Dendritic cell treated with granulocyte-macrophage colony-stimulating factor and Interleukin-4, amounts not matched to agents 40 ng/mL and 50 ng/mL, for 4 days (primary cell): ENCODE measurements around the gene PALMD.

Source experiments
- H3K27ac Mint-ChIP-seq: one replicate; pipeline ENCODE4 v1.8.0; 2022; ENCODE audit warnings: mild to moderate bottlenecking, mixed read lengths
- H3K27me3 Mint-ChIP-seq: one replicate; pipeline ENCODE4 v1.8.0; 2022; ENCODE audit warnings: mild to moderate bottlenecking, mixed read lengths
- H3K36me3 Mint-ChIP-seq: one replicate; pipeline ENCODE4 v1.8.0; 2022; ENCODE audit warnings: low read depth, mixed read lengths
- H3K4me1 Mint-ChIP-seq: one replicate; pipeline ENCODE4 v1.8.0; 2022; ENCODE audit warnings: low read depth, mixed read lengths
- H3K4me3 Mint-ChIP-seq: one replicate; pipeline ENCODE4 v1.8.0; 2022; ENCODE audit warnings: mild to moderate bottlenecking, moderate library complexity, mixed read lengths
- H3K9me3 Mint-ChIP-seq: one replicate; pipeline ENCODE4 v1.8.0; 2022; ENCODE audit warnings: mixed read lengths
- intact Hi-C: fragments of 100-400 bp; cut with micrococcal nuclease; formaldehyde crosslinking; loops from one replicate; pipeline ENCODE4 v1.15.0; 2022

Gene PALMD

GRCh38 chr1:99643021-99643779 lies 2.7 kb upstream of the PALMD start:
- intact Hi-C loops, result no loop called here
- no peak overlapping the region for H3K27ac Mint-ChIP-seq
- H3K4me3 Mint-ChIP-seq, result no peak overlapping the region
- H3K36me3 Mint-ChIP-seq, result no peaks in the 10 kb centered on the region
- peaks cover 8% of the 10 kb centered on the region for H3K27me3 Mint-ChIP-seq
- H3K9me3 Mint-ChIP-seq, result no peaks in the 10 kb centered on the region
- H3K4me1 Mint-ChIP-seq, result no peaks in the 10 kb centered on the region

DNA sequence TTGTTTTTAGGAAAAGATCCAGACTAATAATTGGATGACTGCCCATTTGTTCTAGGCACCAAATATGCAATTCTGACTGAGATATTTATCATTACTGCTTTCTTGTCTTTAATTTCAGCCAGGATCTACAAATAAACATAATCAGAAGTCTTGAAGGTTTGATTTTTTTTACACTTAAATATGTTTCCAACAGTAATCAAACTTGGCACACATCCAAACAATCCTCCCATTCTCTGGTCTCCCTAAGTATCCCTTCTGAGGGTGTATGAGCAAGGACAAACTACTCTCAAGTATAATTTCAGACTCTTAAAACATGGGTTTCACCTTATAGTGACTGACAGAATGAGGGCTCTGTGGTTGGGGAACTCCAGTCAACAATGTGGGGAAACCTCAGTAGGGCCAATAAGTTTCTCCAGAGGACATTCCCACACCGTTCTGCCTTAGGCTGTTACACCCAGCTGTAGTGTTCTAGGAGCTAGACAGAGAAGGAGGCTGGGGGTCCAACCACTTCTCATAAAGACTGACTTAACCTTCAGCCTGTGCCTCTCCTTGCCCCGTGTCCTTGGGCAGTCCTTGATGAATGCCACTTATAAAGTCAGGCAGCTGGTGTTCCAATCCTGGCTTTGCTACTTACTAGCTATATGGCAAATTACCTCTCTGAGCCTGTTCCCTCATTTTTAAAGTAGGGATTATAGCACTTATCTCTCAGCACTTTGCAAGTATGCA lies 1.5 kb upstream of the PALMD start:
- intact Hi-C loops, result no loop called here

GRCh38 chr1:99645203-99645602 lies 710 bp upstream of the PALMD start:
- Mint-ChIP-seq H3K27ac (no peak overlapping the region), H3K9me3 (no peaks in the 10 kb centered on the region), H3K4me1 (no peaks in the 10 kb centered on the region), H3K4me3 (no peak overlapping the region), H3K36me3 (no peaks in the 10 kb centered on the region), H3K27me3 (peaks cover 11% of the 10 kb centered on the region)
- intact Hi-C loops, result no loop called here

More for the DNA sequence above, 1.5 kb upstream of the PALMD start:
- Mint-ChIP-seq H3K4me3 (no peak overlapping the region), H3K27ac (no peak overlapping the region), H3K9me3 (no peaks in the 10 kb centered on the region), H3K36me3 (no peaks in the 10 kb centered on the region), H3K4me1 (no peaks in the 10 kb centered on the region), H3K27me3 (peaks cover 11% of the 10 kb centered on the region)

GRCh38 chr1:99646868-99647267 lies 955 bp downstream of the PALMD start:
- intact Hi-C loops, result no loop called here
- no peaks in the 10 kb centered on the region for H3K36me3 Mint-ChIP-seq
- no peaks in the 10 kb centered on the region for H3K4me1 Mint-ChIP-seq
- no peaks in the 10 kb centered on the region for H3K9me3 Mint-ChIP-seq
- H3K27me3 Mint-ChIP-seq, result peaks cover 11% of the 10 kb centered on the region
- no peak overlapping the region for H3K27ac Mint-ChIP-seq
- no peak overlapping the region for H3K4me3 Mint-ChIP-seq

DNA sequence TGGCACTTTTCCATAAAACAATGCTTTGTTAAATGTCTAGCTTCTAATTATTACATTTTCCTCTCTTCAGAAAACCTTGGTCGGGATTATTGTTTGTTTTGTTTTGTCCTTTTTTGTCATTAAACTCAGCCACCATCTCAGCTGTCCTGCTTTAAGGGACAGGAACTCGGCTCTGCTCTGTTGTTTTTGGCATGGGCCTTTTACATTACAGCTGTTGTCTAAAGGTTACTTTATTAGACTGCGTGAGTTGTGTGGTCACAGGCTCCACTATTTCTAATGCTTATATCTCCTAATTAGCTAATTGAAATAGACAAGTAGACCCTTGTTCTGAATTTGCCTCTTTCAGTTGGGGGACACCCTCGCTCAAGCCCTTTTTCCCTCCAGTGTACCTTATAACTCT lies 1.6 kb downstream of the PALMD start:
- peaks cover 12% of the 10 kb centered on the region for H3K27me3 Mint-ChIP-seq
- no peak overlapping the region for H3K27ac Mint-ChIP-seq
- H3K9me3 Mint-ChIP-seq, result no peaks in the 10 kb centered on the region
- H3K36me3 Mint-ChIP-seq, result no peaks in the 10 kb centered on the region
- no peak overlapping the region for H3K4me3 Mint-ChIP-seq
- intact Hi-C loops, result no loop called here
- H3K4me1 Mint-ChIP-seq, result no peaks in the 10 kb centered on the region

DNA sequence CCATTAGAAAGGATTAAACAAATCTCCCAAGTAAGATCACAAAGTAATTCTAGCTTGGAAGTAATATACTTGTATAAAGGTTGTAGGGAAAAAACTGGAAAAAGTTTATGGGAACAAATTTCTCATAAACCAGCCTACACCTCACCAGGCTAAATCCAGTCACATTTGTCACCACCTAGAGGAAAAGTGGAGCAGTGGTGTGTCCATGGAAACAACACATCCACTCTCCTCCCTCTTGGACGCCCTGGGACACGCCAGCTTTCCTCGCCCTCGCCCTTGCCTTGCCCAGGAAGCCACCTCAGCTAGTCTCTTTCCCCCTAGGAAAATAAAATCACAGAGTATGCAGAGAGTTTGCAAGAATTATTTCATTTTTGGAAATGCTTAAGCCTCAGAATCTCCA lies 2.2 kb downstream of the PALMD start:
- Mint-ChIP-seq H3K27ac (no peak overlapping the region), H3K4me1 (no peaks in the 10 kb centered on the region), H3K9me3 (no peaks in the 10 kb centered on the region), H3K36me3 (no peaks in the 10 kb centered on the region), H3K4me3 (no peak overlapping the region), H3K27me3 (peaks cover 14% of the 10 kb centered on the region)
- intact Hi-C loops, result no loop called here

- Mint-ChIP-seq H3K4me3 (no peak overlapping the region), H3K36me3 (no peaks in the 10 kb centered on the region), H3K9me3 (no peaks in the 10 kb centered on the region), H3K4me1 (no peaks in the 10 kb centered on the region), H3K27ac (no peak overlapping the region), H3K27me3 (peaks cover 14% of the 10 kb centered on the region)
- intact Hi-C loops, result no loop called here
Measured at GRCh38 chr1:99650030-99650429, 4.1 kb downstream of the PALMD start.

DNA sequence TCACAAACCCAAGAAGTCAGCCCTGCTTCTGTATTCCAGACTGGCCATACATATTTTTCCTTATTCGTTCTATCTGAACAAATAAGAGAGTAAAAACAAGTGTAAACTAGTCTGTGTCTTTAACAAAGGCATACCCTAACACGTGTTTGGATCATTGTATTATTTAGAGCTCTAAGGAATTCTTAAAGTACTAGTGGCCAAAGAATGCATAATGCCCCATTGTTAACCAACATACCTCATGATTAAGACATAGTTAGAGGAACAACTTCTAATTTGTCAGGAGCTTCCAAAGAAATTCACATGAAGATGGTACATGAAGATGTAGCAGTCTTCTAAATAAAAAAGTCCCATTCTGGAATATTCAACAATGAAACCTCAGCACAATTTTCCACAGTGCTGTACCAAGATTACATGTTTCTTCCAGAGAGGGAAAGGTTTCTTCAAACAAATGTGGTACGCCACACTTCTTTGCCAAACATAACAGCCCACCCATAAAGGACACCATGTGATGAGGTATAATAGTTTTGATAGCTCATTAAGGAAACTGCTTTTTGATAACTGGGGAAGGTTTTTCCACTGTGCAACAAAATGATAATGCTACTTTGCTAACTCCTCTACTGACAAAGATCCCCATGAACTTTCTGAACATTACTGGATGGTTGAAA lies 5.0 kb downstream of the PALMD start:
- Mint-ChIP-seq H3K27me3 (peaks cover 14% of the 10 kb centered on the region), H3K27ac (no peak overlapping the region), H3K4me3 (no peak overlapping the region), H3K9me3 (no peaks in the 10 kb centered on the region), H3K36me3 (no peaks in the 10 kb centered on the region), H3K4me1 (no peaks in the 10 kb centered on the region)
- intact Hi-C loops, result no loop called here

DNA sequence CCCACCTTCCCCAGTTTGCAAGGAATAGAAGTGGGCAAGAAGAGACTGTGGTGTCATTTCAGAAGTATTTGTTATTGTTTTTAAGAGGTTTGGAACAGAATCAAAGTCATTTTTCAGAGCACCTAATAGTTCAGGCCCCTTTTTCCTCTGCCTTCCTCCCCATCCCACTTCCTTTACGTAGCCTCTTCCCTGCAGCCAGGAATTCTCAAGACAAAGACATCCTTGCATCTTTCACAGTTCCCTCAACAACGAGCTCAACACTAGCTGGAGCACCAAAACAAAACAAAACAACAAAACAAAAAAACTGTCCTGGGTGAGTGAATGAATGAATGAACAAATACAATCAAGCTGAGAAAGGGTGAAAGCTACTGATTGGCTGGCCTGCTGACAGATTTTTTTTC lies 7.0 kb downstream of the PALMD start:
- Mint-ChIP-seq H3K27ac (no peak overlapping the region), H3K9me3 (no peaks in the 10 kb centered on the region), H3K36me3 (no peaks in the 10 kb centered on the region), H3K4me3 (no peak overlapping the region), H3K4me1 (no peaks in the 10 kb centered on the region), H3K27me3 (peaks cover 7% of the 10 kb centered on the region)
- intact Hi-C loops, result no loop called here

DNA sequence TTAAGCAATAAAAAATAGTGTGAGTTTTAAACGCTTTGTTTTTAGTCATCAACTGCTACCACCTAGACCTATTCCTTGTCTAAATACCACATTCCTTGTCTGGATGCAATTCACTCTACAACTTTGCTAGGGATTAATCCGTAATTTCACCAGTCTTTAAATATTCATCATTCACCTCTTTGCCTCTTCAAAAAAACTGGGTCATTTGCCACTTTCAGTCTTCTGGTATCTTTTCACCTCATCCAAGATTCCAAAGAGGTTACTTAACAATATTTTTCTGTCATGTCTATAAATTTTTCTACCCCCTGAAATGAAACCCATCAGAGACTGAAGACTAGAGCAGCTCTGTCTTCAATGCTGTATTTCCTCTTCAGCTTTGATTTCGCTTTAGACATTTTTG lies 9.5 kb downstream of the PALMD start:
- intact Hi-C loops, result no loop called here
- no peaks in the 10 kb centered on the region for H3K9me3 Mint-ChIP-seq
- H3K27ac Mint-ChIP-seq, result no peak overlapping the region
- no peaks in the 10 kb centered on the region for H3K4me1 Mint-ChIP-seq
- H3K4me3 Mint-ChIP-seq, result no peak overlapping the region
- peaks cover 7% of the 10 kb centered on the region for H3K27me3 Mint-ChIP-seq
- no peaks in the 10 kb centered on the region for H3K36me3 Mint-ChIP-seq

DNA sequence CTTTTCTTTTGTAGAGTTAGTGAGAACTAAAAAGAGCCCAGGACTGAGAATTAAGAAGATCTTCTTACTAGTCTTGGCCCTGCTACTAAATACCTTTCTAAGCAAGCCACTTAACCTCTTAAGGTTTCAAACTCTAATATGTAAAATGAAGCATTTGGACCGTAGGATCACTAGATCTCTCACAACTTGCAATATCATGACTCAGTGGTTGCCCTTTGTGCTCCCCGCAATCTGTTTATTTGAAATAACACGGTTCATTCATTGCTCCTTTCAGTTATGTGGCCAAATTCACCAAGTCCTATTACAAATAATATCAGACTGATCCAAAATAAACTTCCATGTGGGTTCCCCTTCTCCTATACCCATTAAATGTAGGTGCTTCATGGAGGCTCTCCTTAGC lies 10.8 kb downstream of the PALMD start:
- H3K4me1 Mint-ChIP-seq, result no peaks in the 10 kb centered on the region
- no peak overlapping the region for H3K4me3 Mint-ChIP-seq
- H3K9me3 Mint-ChIP-seq, result no peaks in the 10 kb centered on the region
- intact Hi-C loops, result no loop called here
- H3K27me3 Mint-ChIP-seq, result peaks cover 7% of the 10 kb centered on the region
- no peak overlapping the region for H3K27ac Mint-ChIP-seq
- H3K36me3 Mint-ChIP-seq, result no peaks in the 10 kb centered on the region

DNA sequence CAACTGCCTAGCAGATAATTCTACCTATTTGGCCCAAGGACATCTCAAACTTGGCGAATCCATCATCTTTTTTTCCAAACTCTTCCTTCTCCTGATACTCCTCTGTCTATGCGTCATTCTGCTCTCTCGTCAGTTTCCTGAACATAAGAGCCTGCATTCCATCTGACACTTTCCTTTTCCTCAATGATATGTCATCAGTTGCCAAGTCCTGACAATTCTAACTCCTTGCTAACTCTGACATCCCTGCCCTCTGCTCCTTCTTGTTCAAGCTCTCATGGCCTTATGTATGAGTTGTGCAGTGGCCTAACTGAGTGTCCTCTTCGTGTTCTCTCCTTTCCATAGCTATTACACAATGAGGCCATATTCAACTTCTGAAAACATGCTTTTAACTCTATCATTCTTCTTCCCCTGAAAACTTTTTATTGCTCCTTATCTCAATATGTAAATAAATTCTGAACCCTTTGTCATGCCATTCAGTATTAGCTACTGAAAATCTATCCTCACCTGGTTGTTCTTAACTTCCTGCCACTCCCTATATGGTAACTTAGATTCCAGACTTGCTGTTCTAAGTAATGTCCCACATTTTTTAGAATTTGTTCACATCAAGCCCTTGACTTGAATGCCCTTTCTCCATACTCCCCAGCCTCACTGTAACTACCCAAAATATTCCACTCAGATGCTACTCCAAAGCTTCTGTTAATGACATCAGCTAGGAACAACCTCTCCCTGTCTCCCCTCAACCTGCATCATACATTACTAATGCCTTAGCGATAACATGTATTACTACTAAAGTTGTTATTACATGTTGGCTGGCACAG lies 11.5 kb downstream of the PALMD start:
- intact Hi-C loops, result no loop called here
- Mint-ChIP-seq H3K27ac (no peak overlapping the region), H3K27me3 (peaks cover 6% of the 10 kb centered on the region), H3K4me1 (no peaks in the 10 kb centered on the region), H3K9me3 (no peaks in the 10 kb centered on the region), H3K36me3 (no peaks in the 10 kb centered on the region), H3K4me3 (no peak overlapping the region)

DNA sequence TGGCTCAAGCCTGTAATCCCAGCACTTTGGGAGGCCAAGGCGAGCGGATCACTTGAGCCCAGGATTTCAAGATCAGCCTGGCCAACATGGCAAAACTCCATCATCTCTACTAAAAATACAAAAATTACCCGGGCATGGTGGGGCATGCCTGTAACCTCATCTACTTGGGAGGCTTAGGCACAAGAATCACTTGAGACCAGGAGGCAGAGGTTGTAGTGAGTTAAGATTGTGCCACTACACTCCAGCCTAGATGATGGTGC lies 12.0 kb downstream of the PALMD start:
- no peak overlapping the region for H3K4me3 Mint-ChIP-seq
- no peaks in the 10 kb centered on the region for H3K36me3 Mint-ChIP-seq
- no peaks in the 10 kb centered on the region for H3K9me3 Mint-ChIP-seq
- no peak overlapping the region for H3K27ac Mint-ChIP-seq
- peaks cover 4% of the 10 kb centered on the region for H3K27me3 Mint-ChIP-seq
- no peaks in the 10 kb centered on the region for H3K4me1 Mint-ChIP-seq
- intact Hi-C loops, result no loop called here

- intact Hi-C loops, result no loop called here
Measured at GRCh38 chr1:99659755-99660210, 13.9 kb downstream of the PALMD start.

More at GRCh38 chr1:99659755-99660210, 13.9 kb downstream of the PALMD start:
- H3K9me3 Mint-ChIP-seq, result no peaks in the 10 kb centered on the region
- H3K27me3 Mint-ChIP-seq, result peaks cover 4% of the 10 kb centered on the region
- no peak overlapping the region for H3K27ac Mint-ChIP-seq
- H3K36me3 Mint-ChIP-seq, result no peaks in the 10 kb centered on the region
- H3K4me3 Mint-ChIP-seq, result no peak overlapping the region
- H3K4me1 Mint-ChIP-seq, result no peaks in the 10 kb centered on the region
